DOHH2 (cell line): Measurements from ENCODE around the gene LSAMP.

Experiments
- H3F3A ChIP-seq: fragments of 200-600 bp; sonication (generic), shearing (Covaris generic); 2 replicates; pipeline ENCODE4 v1.6.0; 2016; ENCODE audit warnings: antibody characterized with exemption, mild to moderate bottlenecking; ENCODE audit not compliant: control insufficient read depth, insufficient read depth
- H3K27ac ChIP-seq: fragments of 200-600 bp; sonication (generic); 2 replicates; pipeline ENCODE4 v1.5.1; 2014; ENCODE audit warnings: low read depth, mild to moderate bottlenecking, low read length, moderate library complexity
- H3K27me3 ChIP-seq: fragments of 200-600 bp; sonication (generic); 2 replicates; pipeline ENCODE4 v1.6.1; 2014; ENCODE audit warnings: mild to moderate bottlenecking, low read length, mixed read lengths; ENCODE audit not compliant: control insufficient read depth
- H3K36me3 ChIP-seq: fragments of 200-600 bp; sonication (generic); 2 replicates; pipeline ENCODE4 v1.6.1; 2014; ENCODE audit warnings: mild to moderate bottlenecking, low read length, moderate library complexity, mixed read lengths; ENCODE audit not compliant: control insufficient read depth
- H3K4me1 ChIP-seq: fragments of 200-600 bp; sonication (generic); 2 replicates; pipeline ENCODE4 v1.6.1; 2014; ENCODE audit warnings: mild to moderate bottlenecking, low read length, mixed read lengths; ENCODE audit not compliant: control insufficient read depth
- H3K4me2 ChIP-seq: fragments of 200-600 bp; sonication (generic); 2 replicates; pipeline ENCODE4 v1.6.0; 2014; ENCODE audit warnings: mild to moderate bottlenecking, low read length, moderate library complexity
- H3K4me3 ChIP-seq: fragments of 200-600 bp; sonication (generic); 2 replicates; pipeline ENCODE4 v1.5.1; 2014; ENCODE audit warnings: mild to moderate bottlenecking, low read length, mixed read lengths
- H3K79me2 ChIP-seq: fragments of 200-600 bp; sonication (generic); 2 replicates; pipeline ENCODE4 v1.6.1; 2014; ENCODE audit warnings: mild to moderate bottlenecking, low read length, mixed read lengths; ENCODE audit not compliant: control insufficient read depth
- H3K9me2 ChIP-seq: fragments of 200-600 bp; sonication (generic); replicated peaks from 2 replicates; pipeline ENCODE4 v1.6.1; 2014; ENCODE audit warnings: mild to moderate bottlenecking, low read length, mixed read lengths; ENCODE audit not compliant: control insufficient read depth
- H3K9me3 ChIP-seq: fragments of 200-600 bp; sonication (generic); 2 replicates; pipeline ENCODE4 v1.6.1; 2014; ENCODE audit warnings: antibody characterized with exemption, low read length, mixed read lengths; ENCODE audit not compliant: control insufficient read depth, insufficient read depth
- H4K20me1 ChIP-seq: fragments of 200-600 bp; sonication (generic); 2 replicates; pipeline ENCODE4 v1.6.0; 2014; ENCODE audit warnings: low read depth, mild to moderate bottlenecking, antibody characterized with exemption, low read length, moderate library complexity; ENCODE audit not compliant: control insufficient read depth, insufficient read depth
- EZH2phosphoT487 ChIP-seq: fragments of 200-600 bp; sonication (generic); IDR thresholded peaks from 2 replicates; pipeline ENCODE4 v1.6.1; 2017; ENCODE audit warnings: borderline replicate concordance, mild to moderate bottlenecking, antibody characterized with exemption, low read length, moderate library complexity, mixed read lengths
- TF ChIP-seq, protein P1 (sequence below): fragments of 200-600 bp; sonication (generic); IDR thresholded peaks from one replicate; pipeline ENCODE4 v1.5.1; 2014; ENCODE audit warnings: antibody characterized with exemption, mild to moderate bottlenecking, low read depth, low read length; ENCODE audit not compliant: poor library complexity, severe bottlenecking

Gene LSAMP

DNA sequence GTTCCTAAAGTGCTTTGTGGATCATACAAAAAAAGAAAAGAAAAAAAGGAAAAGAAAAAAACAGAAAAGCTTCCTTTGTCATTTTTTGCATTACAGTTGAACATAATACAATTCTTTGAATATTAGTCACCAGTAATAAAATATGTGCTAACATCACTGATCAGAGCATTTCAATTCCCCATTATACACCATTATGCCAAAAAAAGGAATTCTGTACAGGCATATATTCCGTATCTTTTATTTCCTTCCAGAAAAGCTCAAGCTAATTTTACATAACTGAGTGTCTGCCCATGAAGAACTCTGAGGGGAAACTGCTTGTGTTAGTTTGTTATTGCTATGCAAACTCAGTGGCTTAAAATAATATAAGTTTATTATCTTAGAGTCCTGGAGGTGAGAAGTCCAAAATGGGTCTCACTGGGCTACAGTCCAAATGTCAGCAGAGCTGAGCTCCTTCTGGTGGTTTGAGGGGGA, 444.1 kb downstream of the LSAMP start:
- no peaks in the 10 kb centered on the region for H3K79me2 ChIP-seq
- H3K27ac ChIP-seq: no peak overlapping the region
- H3K4me2 ChIP-seq: no peak overlapping the region
- no peak overlapping the region for H3K4me3 ChIP-seq
- no peaks in the 10 kb centered on the region for H3F3A ChIP-seq
- H3K36me3 ChIP-seq: no peaks in the 10 kb centered on the region
- no peaks in the 10 kb centered on the region for H3K9me3 ChIP-seq
- no peak for TF ChIP-seq EZH2phosphoT487
- TF ChIP-seq, protein P1, sequence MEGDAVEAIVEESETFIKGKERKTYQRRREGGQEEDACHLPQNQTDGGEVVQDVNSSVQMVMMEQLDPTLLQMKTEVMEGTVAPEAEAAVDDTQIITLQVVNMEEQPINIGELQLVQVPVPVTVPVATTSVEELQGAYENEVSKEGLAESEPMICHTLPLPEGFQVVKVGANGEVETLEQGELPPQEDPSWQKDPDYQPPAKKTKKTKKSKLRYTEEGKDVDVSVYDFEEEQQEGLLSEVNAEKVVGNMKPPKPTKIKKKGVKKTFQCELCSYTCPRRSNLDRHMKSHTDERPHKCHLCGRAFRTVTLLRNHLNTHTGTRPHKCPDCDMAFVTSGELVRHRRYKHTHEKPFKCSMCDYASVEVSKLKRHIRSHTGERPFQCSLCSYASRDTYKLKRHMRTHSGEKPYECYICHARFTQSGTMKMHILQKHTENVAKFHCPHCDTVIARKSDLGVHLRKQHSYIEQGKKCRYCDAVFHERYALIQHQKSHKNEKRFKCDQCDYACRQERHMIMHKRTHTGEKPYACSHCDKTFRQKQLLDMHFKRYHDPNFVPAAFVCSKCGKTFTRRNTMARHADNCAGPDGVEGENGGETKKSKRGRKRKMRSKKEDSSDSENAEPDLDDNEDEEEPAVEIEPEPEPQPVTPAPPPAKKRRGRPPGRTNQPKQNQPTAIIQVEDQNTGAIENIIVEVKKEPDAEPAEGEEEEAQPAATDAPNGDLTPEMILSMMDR: no peak
- no peaks in the 10 kb centered on the region for H3K9me2 ChIP-seq
- no peaks in the 10 kb centered on the region for H4K20me1 ChIP-seq
- no peaks in the 10 kb centered on the region for H3K4me1 ChIP-seq
- H3K27me3 ChIP-seq: no peaks in the 10 kb centered on the region

DNA sequence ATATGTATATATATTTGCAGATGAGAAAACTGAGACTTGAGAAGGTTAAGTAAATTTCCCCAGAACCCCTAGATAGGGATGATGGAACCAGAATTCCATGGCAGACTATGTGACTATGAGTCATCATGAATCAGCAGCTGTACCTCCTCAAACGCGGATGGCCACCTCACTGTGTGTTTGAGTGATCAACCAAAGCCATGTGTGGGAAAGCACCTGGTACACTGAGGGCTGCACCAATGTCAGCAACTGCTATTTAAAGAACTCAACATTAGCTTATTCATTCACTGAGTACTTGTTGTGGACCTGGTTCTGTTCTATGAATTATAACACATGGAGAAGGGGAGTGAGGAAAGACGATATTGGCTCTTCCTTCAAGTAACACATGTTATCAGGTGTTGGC, 445.0 kb downstream of the LSAMP start:
- no peak overlapping the region for H3K4me2 ChIP-seq
- no peak overlapping the region for H3K27ac ChIP-seq
- no peaks in the 10 kb centered on the region for H3K79me2 ChIP-seq
- H3K36me3 ChIP-seq: no peaks in the 10 kb centered on the region
- H3F3A ChIP-seq: no peaks in the 10 kb centered on the region
- H3K4me3 ChIP-seq: no peak overlapping the region
- no peaks in the 10 kb centered on the region for H3K9me2 ChIP-seq
- no peaks in the 10 kb centered on the region for H3K9me3 ChIP-seq
- TF ChIP-seq EZH2phosphoT487: no peak
- TF ChIP-seq, protein P1: no peak
- no peaks in the 10 kb centered on the region for H3K4me1 ChIP-seq
- H4K20me1 ChIP-seq: no peaks in the 10 kb centered on the region
- no peaks in the 10 kb centered on the region for H3K27me3 ChIP-seq

DNA sequence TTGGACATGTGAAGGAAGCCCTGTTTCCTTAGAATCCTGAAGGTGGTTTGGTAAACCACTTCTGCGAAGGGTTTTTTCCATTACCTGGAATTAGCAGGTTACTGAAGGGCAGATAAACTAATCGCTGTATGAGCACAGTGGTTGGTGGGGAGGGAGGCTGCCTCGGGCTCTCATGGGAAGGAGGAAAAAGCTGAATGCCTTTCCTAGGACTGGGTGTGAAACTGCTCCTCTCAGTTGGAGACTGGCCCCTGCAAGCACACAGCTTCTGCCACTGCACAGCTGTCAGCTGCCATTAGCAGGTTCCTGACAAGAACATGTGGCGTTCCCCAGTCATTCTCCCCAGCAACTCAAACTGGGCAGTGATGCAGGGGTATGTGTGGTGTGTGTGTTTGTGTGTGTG, 445.7 kb downstream of the LSAMP start:
- Histone ChIP-seq H3F3A (no peaks in the 10 kb centered on the region), H3K79me2 (no peaks in the 10 kb centered on the region), H3K4me3 (no peak overlapping the region), H3K9me3 (no peaks in the 10 kb centered on the region), H3K9me2 (no peaks in the 10 kb centered on the region), H3K27ac (no peak overlapping the region), H3K4me2 (no peak overlapping the region), H3K36me3 (no peaks in the 10 kb centered on the region), H4K20me1 (no peaks in the 10 kb centered on the region), H3K4me1 (no peaks in the 10 kb centered on the region), H3K27me3 (no peaks in the 10 kb centered on the region)
- TF ChIP-seq, protein P1: no peak
- TF ChIP-seq EZH2phosphoT487: no peak
